HCT116 (cell line): ENCODE results near the gene CDH22. TPM values are rescaled to one million over a fixed set of nuclear protein-coding genes. Genes with fewer than 3 reads are reported as not detected.

Experiments
- ATAC-seq: fragments of 200-7000 bp; cut with Tn5 transposase; 2 replicates; pipeline ENCODE4 v1.9.1; 2020; ENCODE audit warnings: mild to moderate bottlenecking, moderate library complexity
- BruUV-seq: library from RNA; stranded (reverse); fragments of 400-500 nt; replicated peaks from 2 replicates; lab custom pipeline; 2021; lab: Mats Ljungman, UMichigan
- CTCF ChIA-PET: fragments of 300-600 bp; sonication (Branson Sonifier 250); formaldehyde crosslinking; loops from one replicate; lab custom pipeline; 2021; ENCODE audit warnings: antibody characterized with exemption; lab: Charles Lee
- POLR2A ChIA-PET: fragments of 300-600, 350-600 bp; sonication (Branson Sonifier 250); formaldehyde crosslinking; loops from one replicate; lab custom pipeline; 2021; ENCODE audit warnings: antibody characterized with exemption; lab: Charles Lee
- RAD21 ChIA-PET, 2 experiments: fragments of 300-600 bp; sonication (Branson Sonifier 250); formaldehyde crosslinking; loops; one replicate each; lab custom pipeline; 2023; ENCODE audit warnings: low total read pairs in 2 of 2; ENCODE audit not compliant: uncharacterized antibody in 2 of 2, unreplicated experiment in 2 of 2, low non-redundant PET in 1 of 2; lab: Charles Lee
- DNase-seq: peaks from one replicate; pipeline ENCODE4 v3.0.0-alpha.2; 2010; ENCODE audit warnings: low read depth, low spot score
- H2AFZ ChIP-seq: fragments of 200-600 bp; shearing (Covaris generic), sonication (generic); 2 replicates; pipeline ENCODE4 v1.6.1; 2017; ENCODE audit warnings: low read depth, mixed run types, mixed read lengths, antibody characterized with exemption, low read length; ENCODE audit not compliant: poor library complexity, severe bottlenecking
- H3K27ac ChIP-seq: 2 replicates; pipeline ENCODE4 v1.5.1; 2012; ENCODE audit warnings: low read depth, low read length
- H3K27me3 ChIP-seq: fragments of 200-600 bp; sonication (generic); 2 replicates; pipeline ENCODE4 v1.6.1; 2016; ENCODE audit warnings: mixed run types, low read length, mixed read lengths; ENCODE audit not compliant: insufficient read depth
- H3K36me3 ChIP-seq, 2 experiments: fragments of 200-500 bp in 1 of 2; fragments of 200-600 bp in 1 of 2; sonication (Bioruptor generic) in 1 of 2; sonication (generic) in 1 of 2; 2 replicates each; pipeline versions ENCODE4 v1.5.1 to v1.6.1; 2014 to 2016; ENCODE audit warnings: low read length in 2 of 2, inconsistent platforms in 1 of 2, mixed read lengths in 1 of 2, mixed run types in 1 of 2; ENCODE audit not compliant: insufficient read depth in 2 of 2, control insufficient read depth in 1 of 2
- H3K4me1 ChIP-seq, 2 experiments: fragments of 200-600 bp in 1 of 2; sonication (generic) in 1 of 2; 2 replicates each; pipeline versions ENCODE4 v1.5.1 to v1.6.1; 2012 to 2017; ENCODE audit warnings: low read length in 2 of 2, inconsistent platforms in 1 of 2, mild to moderate bottlenecking in 1 of 2, mixed read lengths in 1 of 2, mixed run types in 1 of 2, moderate library complexity in 1 of 2; ENCODE audit not compliant: insufficient read depth in 2 of 2, control insufficient read depth in 1 of 2
- H3K4me2 ChIP-seq: fragments of 200-600 bp; sonication (generic); 2 replicates; pipeline ENCODE4 v1.6.1; 2017; ENCODE audit warnings: mixed run types, low read length, mixed read lengths
- H3K4me3 ChIP-seq, 2 experiments: fragments of 200-600 bp in 1 of 2; sonication (generic) in 1 of 2; replicated peaks in 1 of 2; 2 replicates each; pipeline ENCODE4 v1.5.1; 2011 to 2016; ENCODE audit warnings: low read length in 2 of 2, control low read depth in 1 of 2, low read depth in 1 of 2, mild to moderate bottlenecking in 1 of 2, mixed read lengths in 1 of 2, mixed run types in 1 of 2
- H3K79me2 ChIP-seq: fragments of 200-600 bp; sonication (generic); 2 replicates; pipeline ENCODE4 v1.6.1; 2017; ENCODE audit warnings: mild to moderate bottlenecking, mixed run types, low read length, moderate library complexity, mixed read lengths; ENCODE audit not compliant: insufficient read depth
- H3K9ac ChIP-seq: fragments of 200-600 bp; sonication (generic); 2 replicates; pipeline ENCODE4 v1.6.1; 2016; ENCODE audit warnings: low read length, mixed read lengths
- H3K9me2 ChIP-seq: fragments of 200-600 bp; sonication (generic), shearing (Covaris generic); 2 replicates; pipeline ENCODE4 v1.6.1; 2017; ENCODE audit warnings: mixed run types, mild to moderate bottlenecking, moderate library complexity; ENCODE audit not compliant: insufficient read depth
- H3K9me3 ChIP-seq, 2 experiments: fragments of 200-500 bp in 1 of 2; fragments of 200-600 bp in 1 of 2; sonication (Bioruptor generic) in 1 of 2; sonication (generic) in 1 of 2; 2 replicates each; pipeline ENCODE4 v1.6.1; 2014 to 2017; ENCODE audit warnings: low read length in 2 of 2, mixed read lengths in 2 of 2, inconsistent platforms in 1 of 2, low read depth in 1 of 2, mild to moderate bottlenecking in 1 of 2, mixed run types in 1 of 2, moderate library complexity in 1 of 2; ENCODE audit not compliant: control insufficient read depth in 1 of 2, insufficient read depth in 1 of 2
- H4K20me1 ChIP-seq: fragments of 200-600 bp; sonication (generic), shearing (Covaris generic); 2 replicates; pipeline ENCODE4 v1.6.1; 2017; ENCODE audit warnings: mixed run types, mild to moderate bottlenecking, moderate library complexity; ENCODE audit not compliant: insufficient read depth
- CBX3 ChIP-seq: IDR thresholded peaks from 2 replicates; pipeline ENCODE4 v1.6.1; 2012; ENCODE audit warnings: low read depth
- FOSL1 ChIP-seq: IDR thresholded peaks from 2 replicates; pipeline ENCODE4 v1.6.1; 2012; ENCODE audit warnings: low read depth
- JUND ChIP-seq: IDR thresholded peaks from 2 replicates; pipeline ENCODE4 v1.6.1; 2012
- POLR2A ChIP-seq: IDR thresholded peaks from 2 replicates; pipeline ENCODE4 v1.7.0; 2011; ENCODE audit warnings: borderline replicate concordance; ENCODE audit not compliant: insufficient read depth, insufficient read length; ENCODE audit errors: extremely low read depth
- RAD21 ChIP-seq: IDR thresholded peaks from 2 replicates; pipeline ENCODE4 v1.6.1; 2012; ENCODE audit warnings: low read depth, mild to moderate bottlenecking
- SIN3A ChIP-seq: IDR thresholded peaks from 2 replicates; pipeline ENCODE4 v1.6.1; 2012; ENCODE audit warnings: low read depth
- intact Hi-C: fragments of 100-400 bp; cut with micrococcal nuclease; formaldehyde crosslinking; loops from 2 replicates; pipeline ENCODE4 v1.10.0; 2022
- total RNA-seq: library from RNA; stranded (reverse); gene quantifications from one replicate; pipeline ENCODE4 v1.2.1, GENCODE V29; 2021; ENCODE audit not compliant: unreplicated experiment
- TF ChIP-seq, protein P1 (sequence below), 3 experiments: fragments of 200-600 bp in 1 of 3; sonication (generic) in 1 of 3; IDR thresholded peaks in 2 of 3; conservative IDR thresholded peaks in 1 of 3; 2 replicates each; pipeline ENCODE4 v1.5.1; 2012 to 2017; ENCODE audit warnings: low read depth in 2 of 3, low read length in 2 of 3, antibody characterized with exemption in 1 of 3, borderline replicate concordance in 1 of 3, control low read depth in 1 of 3, mild to moderate bottlenecking in 1 of 3, mixed read lengths in 1 of 3, mixed run types in 1 of 3, moderate library complexity in 1 of 3; ENCODE audit not compliant: insufficient read depth in 1 of 3
- TF ChIP-seq, protein P2 (sequence below): IDR thresholded peaks from 2 replicates; pipeline ENCODE4 v1.6.1; 2012

Gene CDH22
- total RNA-seq, 1 experiment from 2014 or later, result 1.8 TPM

DNA sequence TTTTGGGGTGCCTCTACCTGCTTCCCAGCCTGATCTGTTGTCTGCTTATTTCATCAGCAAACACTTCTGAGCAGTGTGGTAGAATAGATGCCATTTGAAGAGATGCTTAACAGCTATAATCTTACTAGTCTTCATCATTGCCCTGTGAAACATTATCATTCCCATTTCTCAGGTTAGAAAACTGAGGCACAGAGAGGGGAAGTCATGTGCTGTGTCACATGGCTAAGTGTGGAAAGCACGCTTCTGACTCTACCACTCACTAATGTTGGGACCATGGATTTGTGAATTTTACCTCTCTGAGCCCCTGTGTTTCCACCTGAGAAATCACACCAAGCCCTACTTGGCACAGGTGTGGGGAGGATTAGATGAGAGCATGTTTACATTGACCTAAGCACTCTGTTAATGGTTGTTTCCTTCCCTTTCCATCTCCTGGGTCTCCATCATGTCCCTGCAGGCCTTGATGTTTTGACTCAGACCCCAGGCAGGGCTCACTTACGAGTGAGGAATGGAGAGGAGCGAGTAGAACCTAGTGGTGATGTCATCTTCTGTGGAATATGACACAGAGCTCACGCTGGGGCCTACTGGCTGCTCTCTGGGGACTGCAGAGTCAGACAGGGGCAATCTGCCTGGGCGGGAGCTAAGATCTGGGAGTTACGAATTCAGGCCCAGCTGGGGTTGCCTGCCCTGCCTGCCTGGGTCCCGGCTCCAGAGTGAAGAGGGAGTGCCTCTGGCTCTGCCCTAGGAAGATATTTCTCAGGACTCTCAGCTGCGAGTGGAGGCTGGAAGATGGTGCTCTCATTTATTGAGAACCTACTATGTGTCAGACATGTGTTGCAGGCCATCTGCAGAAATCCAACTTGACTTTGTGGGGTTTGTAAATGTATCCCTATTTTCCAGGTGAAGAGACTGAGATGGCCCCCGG lies 64.3 kb downstream of the CDH22 start:
- Histone ChIP-seq H3K4me2 (no peak overlapping the region), H3K4me1 (peaks cover 0 to 3% of the 10 kb centered on the region in 2 experiments; a peak in 1 of 4 replicates), H3K4me3 (no peak overlapping the region), H3K9me3 (no peaks in the 10 kb centered on the region), H3K36me3 (no peaks in the 10 kb centered on the region), H3K27me3 (no peaks in the 10 kb centered on the region), H3K79me2 (no peaks in the 10 kb centered on the region), H3K9ac (no peak overlapping the region), H3K27ac (no peak overlapping the region), H2AFZ (no peak overlapping the region), H3K9me2 (no peaks in the 10 kb centered on the region), H4K20me1 (no peaks in the 10 kb centered on the region)
- DNase-seq (no peak), ATAC-seq (no peak)
- BruUV-seq, result no TSS peak
- intact Hi-C loops, result no loop called here
- ChIA-PET CTCF (no interaction called here), RAD21 (no interaction called here), POLR2A (no interaction called here)
- no peak for TF ChIP-seq FOSL1
- TF ChIP-seq POLR2A, result no peak
- no peak for TF ChIP-seq CBX3
- TF ChIP-seq, protein P1, sequence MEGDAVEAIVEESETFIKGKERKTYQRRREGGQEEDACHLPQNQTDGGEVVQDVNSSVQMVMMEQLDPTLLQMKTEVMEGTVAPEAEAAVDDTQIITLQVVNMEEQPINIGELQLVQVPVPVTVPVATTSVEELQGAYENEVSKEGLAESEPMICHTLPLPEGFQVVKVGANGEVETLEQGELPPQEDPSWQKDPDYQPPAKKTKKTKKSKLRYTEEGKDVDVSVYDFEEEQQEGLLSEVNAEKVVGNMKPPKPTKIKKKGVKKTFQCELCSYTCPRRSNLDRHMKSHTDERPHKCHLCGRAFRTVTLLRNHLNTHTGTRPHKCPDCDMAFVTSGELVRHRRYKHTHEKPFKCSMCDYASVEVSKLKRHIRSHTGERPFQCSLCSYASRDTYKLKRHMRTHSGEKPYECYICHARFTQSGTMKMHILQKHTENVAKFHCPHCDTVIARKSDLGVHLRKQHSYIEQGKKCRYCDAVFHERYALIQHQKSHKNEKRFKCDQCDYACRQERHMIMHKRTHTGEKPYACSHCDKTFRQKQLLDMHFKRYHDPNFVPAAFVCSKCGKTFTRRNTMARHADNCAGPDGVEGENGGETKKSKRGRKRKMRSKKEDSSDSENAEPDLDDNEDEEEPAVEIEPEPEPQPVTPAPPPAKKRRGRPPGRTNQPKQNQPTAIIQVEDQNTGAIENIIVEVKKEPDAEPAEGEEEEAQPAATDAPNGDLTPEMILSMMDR (IDR thresholded peaks at IDR 0.05 in 2 of 3, conservative IDR thresholded peaks at IDR 0.05 in 1 of 3; ENCODE audit: borderline replicate concordance in 1 of 3, insufficient read depth in 1 of 3, low read depth in 2 of 3, low read length in 2 of 3), result no peak
- TF ChIP-seq RAD21, result no peak
- TF ChIP-seq, protein P2, sequence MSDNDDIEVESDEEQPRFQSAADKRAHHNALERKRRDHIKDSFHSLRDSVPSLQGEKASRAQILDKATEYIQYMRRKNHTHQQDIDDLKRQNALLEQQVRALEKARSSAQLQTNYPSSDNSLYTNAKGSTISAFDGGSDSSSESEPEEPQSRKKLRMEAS, result no peak
- no peak for TF ChIP-seq SIN3A
- TF ChIP-seq JUND, result no peak
